Left colon (tissue), 2 donors: Measurements from ENCODE around the gene RASIP1. TPM values are rescaled to one million over a fixed set of nuclear protein-coding genes. Genes with fewer than 3 reads are reported as not detected.
"Not testable (repeated sequence)": the region's sequence is repeated elsewhere in the genome, so short reads cannot be mapped to it uniquely, and the experiment has no call there.

Experiments
- ATAC-seq: fragments of 200-7000 bp; cut with Tn5 transposase; one replicate; pipeline ENCODE4 v1.9.1; 2020; ENCODE audit warnings: mild to moderate bottlenecking, moderate library complexity
- DNase-seq, 2 donors: peaks; one replicate each; pipeline ENCODE4 v3.0.0-alpha.2; 2020
- intact Hi-C, 2 donors: fragments of 100-400 bp; cut with DNase I in 1 of 2; cut with micrococcal nuclease in 1 of 2; formaldehyde crosslinking; loops; one replicate each; pipeline versions ENCODE4 v1.11.2 to v1.14.0; 2022; cut with DNase I, micrococcal nuclease
- long read RNA-seq: library from polyadenylated mRNA; unstranded; transcript quantifications from one replicate; pipeline ENCODE4 v2.0.0, GENCODE V29; 2021
- total RNA-seq, 2 donors: library from RNA; stranded (reverse); fragmentation: NEBNext Ultra II Directional; extraction: Animal tissue kit (Norgen Biotek cat#: 25700); gene quantifications; one replicate each; pipeline ENCODE4 v1.2.1, GENCODE V29; 2021
- donor health status: DM: no; HTN: no; CAD: no.
- donor health status: DM: yes; HTN: yes; CAD: no.

The RASIP1 gene
- 1 to 10 TPM; 2.7 to 2.8 TPM for total RNA-seq
- long read RNA-seq, transcript RASIP1-201 (12 exons, 3,308 nt): major isoform, 5 of 18 reads
- long read RNA-seq, partial matches to known transcripts: 9 of 18 reads
- long read RNA-seq, other reads (novel, unspliced or antisense): 4 of 18 reads

- DNase-seq (no peak), ATAC-seq (no peak)
- intact Hi-C loops: no loop called here
These were observed at the start of gene RASIP1 for GRCh38 chr19:48740164-48740972. Gene RASIP1 (minus strand): TSS chr19:48740610. CDS start chr19:48740282, 328 bp downstream.

- intact Hi-C loops: loop anchor here (2.0 to 5.0 kb wide), 2 partner anchors 55 kb away; no protein-coding TSS in a partner anchor
- not testable (repeated sequence) for DNase-seq, ATAC-seq
These were observed 46.9 kb upstream of the RASIP1 start for GRCh38 chr19:48787331-48787730.

GRCh38 chr19:48786422-48786821 is 46.0 kb upstream of the RASIP1 start:
- ATAC-seq, DNase-seq: not testable (repeated sequence)
- intact Hi-C loops: loop anchor here (2.0 to 5.0 kb wide), 2 partner anchors 56 kb away; no protein-coding TSS in a partner anchor

DNA sequence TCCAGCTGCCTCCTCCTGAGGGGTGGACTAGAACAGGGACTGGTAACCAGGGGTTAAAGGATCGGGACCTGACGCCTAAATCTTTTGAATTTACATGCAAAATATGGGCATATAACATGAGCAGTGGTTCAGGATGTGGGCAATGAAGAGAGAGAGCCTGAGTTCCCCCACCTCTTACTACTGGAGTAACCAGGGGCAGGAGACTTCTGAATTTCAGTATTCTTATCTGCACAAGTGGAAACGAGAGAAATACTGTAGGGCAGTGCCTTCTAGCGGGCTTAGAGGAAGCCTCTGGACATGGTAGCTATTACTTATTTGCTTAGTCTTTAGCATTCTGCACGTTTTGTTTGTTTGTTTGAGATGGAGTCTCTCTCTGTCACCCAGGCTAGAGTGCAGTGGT is 44.1 kb upstream of the RASIP1 start:
- DNase-seq (no peak), ATAC-seq (no peak)
- intact Hi-C loops: no loop called here

DNA sequence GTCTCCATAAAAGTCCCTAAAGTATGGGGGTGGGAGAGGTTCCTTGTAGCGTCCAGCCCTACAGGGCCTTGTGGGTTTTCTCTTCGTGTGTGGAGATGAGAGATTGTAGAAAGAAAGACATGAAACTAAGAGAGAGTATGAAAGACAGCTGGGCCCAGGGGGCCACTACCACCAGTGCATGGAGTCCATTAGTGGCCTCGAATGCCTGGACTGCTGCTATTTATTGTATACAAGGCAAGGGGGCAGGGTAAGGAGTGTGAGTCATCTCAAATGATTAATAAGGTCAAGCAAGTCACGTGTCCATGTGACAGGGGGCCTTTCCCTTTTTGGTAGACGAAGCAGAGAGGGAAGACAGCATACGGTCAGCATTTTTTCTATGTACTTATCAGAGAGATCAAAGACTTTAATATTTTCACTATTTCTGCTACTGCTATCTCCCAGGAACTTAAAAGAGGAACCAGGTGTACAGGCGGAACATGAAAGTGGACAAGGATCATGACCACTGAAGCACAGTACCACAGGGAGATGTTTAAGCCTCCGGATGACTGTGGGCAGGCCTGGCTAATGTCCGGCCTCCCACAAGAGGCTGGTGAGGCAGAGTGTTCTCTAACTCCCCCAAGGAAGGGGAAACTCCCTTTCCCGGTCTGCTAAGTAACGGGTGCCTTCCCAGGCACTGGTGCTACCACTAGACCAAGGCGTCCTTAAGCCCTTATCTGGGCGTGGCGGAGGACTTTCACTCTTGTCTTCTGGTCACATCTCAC is 40.4 kb upstream of the RASIP1 start:
- DNase-seq: no peak
- intact Hi-C loops: no loop called here
- peak; percentile 43 for ATAC-seq

GRCh38 chr19:48779636-48780035 is 39.2 kb upstream of the RASIP1 start:
- ATAC-seq (no peak), DNase-seq (no peak)
- intact Hi-C loops: no loop called here

- ATAC-seq: no peak
- DNase-seq: no peak
- intact Hi-C loops: no loop called here
These were observed 37.3 kb upstream of the RASIP1 start for GRCh38 chr19:48777720-48778119.

- intact Hi-C loops: no loop called here
- ATAC-seq: no peak
- no peak for DNase-seq
These were observed 36.7 kb upstream of the RASIP1 start for GRCh38 chr19:48777139-48777538.

DNA sequence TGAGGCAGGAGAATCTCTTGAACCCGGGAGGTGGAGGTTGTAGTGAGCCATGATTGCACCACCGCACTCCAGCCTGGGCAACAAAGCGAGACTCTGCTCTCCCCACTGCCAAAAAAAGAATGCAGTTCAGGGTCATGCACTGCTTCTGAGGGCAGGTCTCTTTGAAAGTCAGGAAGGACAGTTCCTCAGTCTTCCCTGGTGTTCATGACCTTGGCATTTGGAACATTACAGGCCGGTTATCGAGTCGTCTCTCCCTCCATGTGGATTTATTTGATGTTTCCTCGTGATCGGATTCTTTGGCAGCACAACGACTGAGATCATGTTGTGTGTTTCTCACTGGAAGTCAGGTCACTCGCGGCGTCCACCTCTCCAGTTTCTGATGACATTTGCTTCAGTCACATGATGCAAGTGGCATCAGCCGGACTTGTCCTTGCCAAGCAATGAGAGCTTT is 32.1 kb upstream of the RASIP1 start:
- intact Hi-C loops: no loop called here
- DNase-seq: no peak
- ATAC-seq: no peak

- no peak for DNase-seq
- ATAC-seq: no peak
- intact Hi-C loops: no loop called here
These were observed 30.5 kb upstream of the RASIP1 start for GRCh38 chr19:48770734-48771472.

DNA sequence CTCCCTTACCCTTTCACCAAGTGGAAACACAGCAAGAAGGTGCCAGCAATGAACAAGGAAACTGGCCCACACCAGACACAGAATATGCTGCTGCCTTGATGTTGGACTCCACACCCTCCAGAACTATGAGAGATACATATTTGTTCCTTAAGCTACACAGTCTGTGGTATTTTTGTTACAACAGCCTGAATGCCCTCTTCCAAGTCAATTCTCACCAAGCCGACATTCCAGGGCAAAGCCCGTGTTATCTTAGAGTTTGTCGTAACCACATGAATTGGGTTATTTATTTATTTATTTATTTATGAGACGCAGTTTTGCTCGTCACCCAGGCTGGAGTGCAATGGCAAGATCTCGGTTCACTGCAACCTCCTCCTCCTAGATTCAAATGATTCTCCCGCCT is 29.9 kb upstream of the RASIP1 start:
- DNase-seq (no peak), ATAC-seq (no peak)
- intact Hi-C loops: no loop called here

DNA sequence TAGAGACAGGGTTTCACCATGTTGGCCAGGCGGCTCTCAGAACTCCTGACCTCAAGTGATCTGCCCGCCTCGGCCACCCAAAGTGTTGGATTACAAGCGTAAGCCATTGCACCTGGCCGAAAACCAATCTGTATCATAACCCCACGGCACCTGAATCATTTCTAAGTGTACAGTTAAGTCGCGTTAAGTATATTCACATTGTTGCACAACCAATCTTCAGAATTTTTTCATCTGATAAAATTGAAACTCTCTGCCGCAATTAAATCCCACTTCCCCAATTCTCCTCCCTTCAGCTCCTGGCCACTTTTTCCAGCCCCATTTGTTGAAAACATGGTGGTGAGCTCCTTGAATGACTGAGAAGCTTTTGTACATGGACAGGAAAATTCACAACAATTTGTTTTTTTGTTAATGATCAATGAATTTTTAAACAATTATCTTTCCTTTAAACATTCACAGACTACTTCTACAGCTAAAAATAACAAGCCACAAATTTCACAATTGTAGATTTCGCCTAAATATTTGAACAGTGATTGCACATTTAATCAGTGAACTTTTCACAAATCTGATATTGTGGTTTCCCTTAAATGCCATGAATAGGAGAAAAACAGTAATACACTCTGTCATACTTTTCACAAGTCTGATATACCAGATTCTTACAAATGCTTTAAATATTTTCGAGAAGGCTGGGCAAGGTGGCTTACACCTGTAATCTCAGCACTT is 28.7 kb upstream of the RASIP1 start:
- no peak for ATAC-seq
- intact Hi-C loops: no loop called here
- DNase-seq: no peak

- intact Hi-C loops, ATAC-seq, DNase-seq: not testable (repeated sequence)
These were observed 27.9 kb upstream of the RASIP1 start for GRCh38 chr19:48768171-48768753.

- ATAC-seq, DNase-seq, intact Hi-C loops: not testable (repeated sequence)
These were observed 25.4 kb upstream of the RASIP1 start for GRCh38 chr19:48765816-48766215.

GRCh38 chr19:48760504-48761205 is 20.2 kb upstream of the RASIP1 start:
- intact Hi-C loops: no loop called here
- DNase-seq (no peak), ATAC-seq (no peak)

- DNase-seq (no peak), ATAC-seq (no peak)
- intact Hi-C loops: no loop called here
These were observed 17.3 kb upstream of the RASIP1 start for GRCh38 chr19:48757741-48758144.

GRCh38 chr19:48757089-48757675 is 16.8 kb upstream of the RASIP1 start:
- intact Hi-C loops: no loop called here

More at GRCh38 chr19:48757089-48757675, 16.8 kb upstream of the RASIP1 start:
- ATAC-seq: no peak
- DNase-seq: no peak
